Activated T-helper 1 cell treated with Interleukin-2 at 50 U/mL for 16 hours (primary cell): ENCODE measurements around the gene UTS2R.
"Not testable (repeated sequence)": the region's sequence is repeated elsewhere in the genome, so short reads cannot be mapped to it uniquely, and the experiment has no call there.

Experiments
- DNase-seq: peaks from one replicate; pipeline ENCODE4 v3.0.0-alpha.2; 2020; ENCODE audit warnings: low read depth

UTS2R gene

GRCh38 chr17:82354804-82355308 is 16.7 kb upstream of the UTS2R start:
- DNase-seq = no peak

GRCh38 chr17:82355770-82356427 is 15.7 kb upstream of the UTS2R start:
- no peak for DNase-seq

GRCh38 chr17:82356845-82357355 is 14.7 kb upstream of the UTS2R start:
- no peak for DNase-seq

DNA sequence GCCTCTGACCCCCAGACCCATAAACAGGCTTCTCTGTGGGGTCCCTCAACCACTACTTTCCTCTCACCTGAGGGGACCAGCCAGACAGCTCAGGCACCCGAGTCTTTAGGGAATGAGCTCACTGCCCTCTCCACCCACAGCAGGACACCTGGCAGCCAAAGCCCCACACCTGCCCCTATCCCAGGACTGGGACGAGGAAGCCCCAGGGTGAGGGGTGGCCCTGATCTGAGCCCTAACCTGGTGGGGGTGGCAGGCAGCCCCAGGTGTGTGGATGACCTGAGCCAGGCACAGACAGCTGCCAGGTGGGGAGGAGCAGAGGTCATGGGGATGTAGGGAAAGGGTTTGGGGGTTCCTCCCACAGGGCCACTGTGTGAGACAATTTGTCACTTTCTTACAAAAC is 14.2 kb upstream of the UTS2R start:
- DNase-seq = no peak

GRCh38 chr17:82358465-82359350 is 12.9 kb upstream of the UTS2R start, which contains the start of gene TEX19:
TEX19 (plus strand) TSS chr17:82359247; CDS start chr17:82362151, 2,904 bp downstream.
- DNase-seq = no peak

- not testable (repeated sequence) for DNase-seq
Measured at GRCh38 chr17:82359451-82360074, 12.0 kb upstream of the UTS2R start.

- DNase-seq = no peak
Measured at GRCh38 chr17:82361885-82362633, 9.5 kb upstream of the UTS2R start.

DNA sequence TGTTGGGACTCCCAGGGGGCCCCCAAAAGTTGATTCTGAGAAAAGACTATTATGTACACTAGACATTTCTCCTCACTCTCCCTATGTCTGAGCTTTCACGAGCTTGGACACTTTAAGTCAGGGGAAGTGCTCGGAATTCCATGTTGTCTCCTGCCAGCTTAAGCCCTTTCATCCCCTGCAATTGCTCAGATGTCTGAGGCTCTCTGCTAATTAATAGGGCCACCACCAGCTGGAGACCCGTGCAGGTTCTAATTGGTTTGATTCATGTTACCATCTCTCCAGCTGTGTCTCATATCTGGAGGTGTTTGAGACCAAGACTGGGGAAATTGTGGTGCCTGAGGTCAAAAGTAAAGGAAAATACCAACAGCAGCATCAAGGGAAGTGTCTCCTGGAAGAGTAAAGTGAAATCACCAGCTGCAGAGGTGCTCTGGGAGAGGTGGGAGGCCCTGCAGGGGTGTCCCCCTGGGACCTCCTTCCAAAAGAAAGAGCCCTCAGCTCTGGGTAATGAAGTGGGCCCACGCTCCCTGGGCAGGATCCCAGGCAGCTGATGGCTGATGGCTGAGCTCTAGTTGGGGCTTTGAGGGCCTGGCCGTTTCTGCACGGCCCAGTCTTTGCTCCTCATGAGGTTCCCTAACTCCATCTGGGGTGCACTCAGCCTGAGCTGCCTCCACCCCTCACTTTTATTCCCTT is 5.8 kb upstream of the UTS2R start:
- DNase-seq = no peak

DNA sequence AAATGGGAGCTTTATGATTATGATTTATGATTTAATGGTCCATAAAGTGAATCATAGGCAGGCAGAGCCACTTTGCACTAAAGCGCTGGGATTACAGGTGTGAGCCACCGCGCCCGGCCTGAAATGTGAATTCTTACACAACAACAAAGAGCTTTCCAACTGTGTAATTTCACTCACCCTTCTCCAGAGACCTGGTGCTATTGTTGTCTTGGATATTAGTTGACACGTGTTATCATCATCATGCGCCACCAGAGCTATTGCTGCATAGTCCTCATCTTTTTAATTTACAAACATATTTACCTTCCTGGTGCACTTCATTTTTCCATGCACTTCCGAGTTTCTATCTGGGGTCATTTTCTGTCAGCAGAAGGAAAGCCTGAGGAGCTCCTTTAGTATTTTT is 4.8 kb upstream of the UTS2R start:
- DNase-seq = no peak

- no peak for DNase-seq
Measured at GRCh38 chr17:82367724-82368524, 3.6 kb upstream of the UTS2R start.

- no peak for DNase-seq
Measured at GRCh38 chr17:82369211-82369610, 2.4 kb upstream of the UTS2R start.

GRCh38 chr17:82370471-82371332 is 863 bp upstream of the UTS2R start:
- no peak for DNase-seq

DNA sequence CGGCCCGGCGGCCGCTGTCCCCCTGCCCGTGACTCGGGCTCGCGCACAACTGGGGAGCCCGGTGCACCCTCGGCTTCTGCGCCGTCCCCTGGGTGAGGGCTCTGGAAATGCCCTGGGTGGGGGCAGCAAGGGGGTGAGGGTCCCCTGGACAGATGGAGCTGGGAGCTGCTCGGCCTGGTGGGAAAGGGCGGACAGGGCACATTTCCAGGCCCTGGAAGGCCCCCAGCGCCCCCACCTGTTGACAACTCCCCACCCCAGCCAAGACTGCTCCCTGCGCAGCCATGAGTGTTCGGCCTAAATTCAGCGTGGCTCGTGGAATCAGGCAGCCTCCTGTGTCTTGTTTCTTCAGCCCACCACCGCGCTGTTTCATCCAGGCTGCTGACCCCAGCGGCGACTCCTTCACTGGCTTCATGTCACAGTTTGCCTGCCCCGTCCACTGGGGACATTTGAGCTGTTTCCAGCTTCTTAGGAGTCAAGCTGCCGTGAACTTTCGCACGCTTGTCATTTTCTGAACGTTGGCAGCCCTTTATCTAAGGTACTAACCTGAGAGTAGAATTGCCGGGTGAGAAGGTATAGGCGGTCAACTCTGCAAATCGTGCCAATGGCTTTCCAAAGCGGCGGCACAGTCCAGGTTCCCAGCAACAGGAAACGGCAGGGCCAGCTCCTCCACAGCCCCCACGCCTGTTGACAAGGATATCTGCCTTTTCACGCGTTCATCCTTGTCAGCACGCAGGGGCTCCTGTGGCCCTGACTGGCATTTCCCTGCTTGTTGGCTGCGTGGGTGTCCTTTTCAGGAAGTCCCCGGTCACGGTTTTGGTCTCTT is 895 bp downstream of the UTS2R start:
- no peak for DNase-seq

DNA sequence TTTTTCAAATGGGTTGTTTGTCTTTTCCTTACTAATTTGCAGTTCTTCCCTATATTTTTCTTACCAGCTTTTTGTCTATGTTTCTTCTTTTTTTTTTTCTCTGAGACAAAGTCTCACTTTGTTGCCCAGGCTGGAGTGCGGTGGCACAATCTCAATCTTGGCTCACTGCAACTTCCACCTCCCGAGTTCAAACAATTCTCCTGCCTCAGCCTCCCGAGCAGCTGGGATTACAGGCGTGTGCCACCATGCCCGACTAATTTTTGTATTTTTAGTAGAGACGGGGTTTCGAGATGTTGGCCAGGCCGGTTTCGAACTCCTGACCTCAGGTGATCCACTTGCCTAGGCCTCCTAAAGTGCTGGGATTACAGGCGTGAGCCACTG is 1.5 kb downstream of the UTS2R start:
- DNase-seq = not testable (repeated sequence)

DNA sequence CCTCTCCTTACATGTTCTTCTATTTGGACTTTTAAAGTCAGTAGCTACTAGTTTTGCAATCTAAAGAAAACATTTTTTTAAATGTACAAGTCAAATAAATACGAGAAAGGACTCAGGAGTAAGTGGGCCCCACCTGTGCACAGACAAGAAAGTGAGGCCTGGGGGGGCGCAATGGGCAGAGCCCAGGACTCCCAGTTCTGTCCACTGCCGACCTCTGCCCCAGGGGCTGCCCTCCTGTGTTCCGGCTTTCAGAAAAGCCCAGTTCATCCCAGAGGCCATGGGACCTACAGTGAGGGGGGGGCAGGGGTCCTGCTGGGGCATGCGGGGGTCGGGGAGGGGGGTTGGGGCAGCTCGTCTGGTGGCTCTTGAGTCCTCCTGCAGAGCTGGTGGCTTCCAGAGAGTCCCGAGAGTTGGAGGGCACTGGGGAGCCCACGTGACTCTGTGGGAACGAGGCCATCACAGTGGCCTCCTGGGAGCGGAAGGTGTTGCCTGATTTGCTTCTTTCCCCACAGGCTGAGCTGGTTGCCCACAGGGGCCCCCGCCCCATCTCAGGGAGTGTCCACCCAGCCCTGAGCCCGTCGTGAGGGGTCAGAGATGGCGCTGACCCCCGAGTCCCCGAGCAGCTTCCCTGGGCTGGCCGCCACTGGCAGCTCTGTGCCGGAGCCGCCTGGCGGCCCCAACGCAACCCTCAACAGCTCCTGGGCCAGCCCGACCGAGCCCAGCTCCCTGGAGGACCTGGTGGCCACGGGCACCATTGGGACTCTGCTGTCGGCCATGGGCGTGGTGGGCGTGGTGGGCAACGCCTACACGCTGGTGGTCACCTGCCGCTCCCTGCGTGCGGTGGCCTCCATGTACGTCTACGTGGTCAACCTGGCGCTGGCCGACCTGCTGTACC is 2.4 kb downstream of the UTS2R start:
- no peak for DNase-seq

GRCh38 chr17:82374626-82375331 is 3.2 kb downstream of the UTS2R start:
- no peak for DNase-seq
